ENCODE results near the gene ABCC9. TPM values are rescaled to one million over a fixed set of nuclear protein-coding genes. Genes with fewer than 3 reads are reported as not detected.
A peak's percentile ranks its signal among the peaks of the same experiment; 100 is the strongest.

The ABCC9 gene
- total and polyA plus RNA-seq, 12 donors, result 2.1 to 35.0 (median 18.5) TPM

- H3K27ac ChIP-seq, result no peak overlapping the region
- TF ChIP-seq CTCF (IDR thresholded peaks at IDR 0.05), result no peak
- TF ChIP-seq POLR2A (IDR thresholded peaks at IDR 0.05), result no peak
- intact Hi-C loops (cut with DNase I), result no loop called here
- no peaks in the 10 kb centered on the region for H3K4me1 ChIP-seq (replicated peaks in 1 of 2)
- no peaks in the 10 kb centered on the region for H3K27me3 ChIP-seq
- H3K4me3 ChIP-seq, result no peak overlapping the region
- 32 to 59% (median 50%) methylated on average over 1 of the region's 1 CpG for WGBS, 4 donors
- peaks cover 0 to 6% (median 5%) of the 10 kb centered on the region in 3 donors for H3K9me3 ChIP-seq (replicated peaks in 1 of 3)
- no peaks in the 10 kb centered on the region for H3K36me3 ChIP-seq (replicated peaks in 1 of 2)
- no peak for DNase-seq
These were observed 7.8 kb upstream of the ABCC9 start for GRCh38 chr12:21949036-21949435.

- intact Hi-C loops (cut with DNase I), result no loop called here
- H3K9me3 ChIP-seq (replicated peaks in 1 of 3), result peaks cover 0 to 6% (median 5%) of the 10 kb centered on the region in 3 donors
These were observed 5.8 kb upstream of the ABCC9 start for GRCh38 chr12:21946983-21947382.

GRCh38 chr12:21945002-21945401 is 3.8 kb upstream of the ABCC9 start:
- no peak overlapping the region for H3K27ac ChIP-seq
- WGBS, 4 donors, result 79 to 92% (median 86%) methylated on average over 4 of the region's 4 CpGs
- H3K4me3 ChIP-seq, result no peak overlapping the region
- H3K27me3 ChIP-seq, result peaks cover 6% of the 10 kb centered on the region
- no peaks in the 10 kb centered on the region for H3K36me3 ChIP-seq (replicated peaks in 1 of 2)
- no peak for DNase-seq
- peaks cover 0 to 3% of the 10 kb centered on the region in 2 donors for H3K4me1 ChIP-seq (replicated peaks in 1 of 2)
- intact Hi-C loops (cut with DNase I), result no loop called here
- TF ChIP-seq CTCF (IDR thresholded peaks at IDR 0.05) (no peak), POLR2A (IDR thresholded peaks at IDR 0.05) (no peak)
- H3K9me3 ChIP-seq (replicated peaks in 1 of 3), result peaks cover 0 to 6% (median 5%) of the 10 kb centered on the region in 3 donors

More at GRCh38 chr12:21946983-21947382, 5.8 kb upstream of the ABCC9 start:
- H3K27ac ChIP-seq, result no peak overlapping the region
- H3K36me3 ChIP-seq (replicated peaks in 1 of 2), result no peaks in the 10 kb centered on the region
- no peaks in the 10 kb centered on the region for H3K4me1 ChIP-seq (replicated peaks in 1 of 2)
- no peak for DNase-seq
- H3K4me3 ChIP-seq, result no peak overlapping the region
- no peak for TF ChIP-seq POLR2A (IDR thresholded peaks at IDR 0.05)
- TF ChIP-seq CTCF (IDR thresholded peaks at IDR 0.05), result no peak
- no peaks in the 10 kb centered on the region for H3K27me3 ChIP-seq

GRCh38 chr12:21942377-21942703 is 1.1 kb upstream of the ABCC9 start:
- Histone ChIP-seq H3K9me3 (replicated peaks in 1 of 3) (peaks cover 0 to 6% (median 0%) of the 10 kb centered on the region in 3 donors), H3K4me3 (peak overlapping the region in 2 of 4 donors; percentile 38 to 57), H3K36me3 (replicated peaks in 1 of 2) (no peaks in the 10 kb centered on the region), H3K4me1 (replicated peaks in 1 of 2) (peaks cover 0 to 3% of the 10 kb centered on the region in 2 donors), H3K27me3 (peaks cover 12% of the 10 kb centered on the region), H3K27ac (peak overlapping the region in 4 of 5 donors; percentile 41 to 85 (median 74))
- no peak for TF ChIP-seq CTCF (IDR thresholded peaks at IDR 0.05)
- TF ChIP-seq POLR2A (IDR thresholded peaks at IDR 0.05), result no peak
- DNase-seq, result no peak
- WGBS, 4 donors, result 22 to 74% (median 37%) methylated on average over 6 to 11 of the region's 11 CpGs
- intact Hi-C loops (cut with DNase I), result no loop called here
